OCI-LY7 (cell line): ENCODE measurements around the gene ASB2. TPM values are rescaled to one million over a fixed set of nuclear protein-coding genes. Genes with fewer than 3 reads are reported as not detected.
A peak's percentile ranks its signal among the peaks of the same experiment; 100 is the strongest.

ENCODE experiments used
- BruUV-seq: library from RNA; stranded (reverse); fragments of 400-500 nt; replicated peaks from 2 replicates; lab custom pipeline; 2021; lab: Mats Ljungman, UMichigan
- CTCF ChIA-PET: fragments of 300-600 bp; sonication (Branson Sonifier 250); formaldehyde crosslinking; loops from one replicate; lab custom pipeline; 2022; ENCODE audit warnings: antibody characterized with exemption; ENCODE audit not compliant: unreplicated experiment; lab: Charles Lee
- POLR2A ChIA-PET: fragments of 300-600 bp; sonication (Branson Sonifier 250); formaldehyde crosslinking; loops from one replicate; lab custom pipeline; 2022; ENCODE audit warnings: antibody characterized with exemption; lab: Charles Lee
- DNase-seq: peaks from one replicate; pipeline ENCODE4 v3.0.0-alpha.2; 2015; ENCODE audit warnings: low spot score
- H2AFZ ChIP-seq: fragments of 200-600 bp; sonication (generic), shearing (Covaris generic); 2 replicates; pipeline ENCODE4 v1.6.1; 2014; ENCODE audit warnings: mild to moderate bottlenecking, antibody characterized with exemption, low read length, moderate library complexity
- H3K27ac ChIP-seq: fragments of 200-600 bp; sonication (generic); 2 replicates; pipeline ENCODE4 v1.5.1; 2014; ENCODE audit warnings: mixed run types, low read depth, mild to moderate bottlenecking, moderate library complexity, low read length, inconsistent platforms; ENCODE audit not compliant: poor library complexity, severe bottlenecking
- H3K36me3 ChIP-seq: fragments of 200-600 bp; sonication (generic); 2 replicates; pipeline ENCODE4 v1.6.1; 2014; ENCODE audit warnings: mild to moderate bottlenecking, antibody characterized with exemption, low read length, moderate library complexity, mixed read lengths; ENCODE audit not compliant: insufficient read depth
- H3K4me1 ChIP-seq: fragments of 200-600 bp; sonication (generic); 2 replicates; pipeline ENCODE4 v1.5.1; 2014; ENCODE audit warnings: mild to moderate bottlenecking, low read length; ENCODE audit not compliant: insufficient read depth, poor library complexity, severe bottlenecking
- H3K4me2 ChIP-seq: fragments of 200-600 bp; sonication (generic); 2 replicates; pipeline ENCODE4 v1.6.1; 2014; ENCODE audit warnings: mild to moderate bottlenecking, low read length
- H3K4me3 ChIP-seq: fragments of 200-600 bp; sonication (generic); 2 replicates; pipeline ENCODE4 v1.5.1; 2014; ENCODE audit warnings: mild to moderate bottlenecking, low read depth, low read length; ENCODE audit not compliant: poor library complexity, severe bottlenecking
- H3K79me2 ChIP-seq: fragments of 200-600 bp; sonication (generic); 2 replicates; pipeline ENCODE4 v1.6.1; 2016; ENCODE audit warnings: low read depth, mild to moderate bottlenecking, low read length, moderate library complexity, mixed read lengths; ENCODE audit not compliant: insufficient read depth
- H3K9me2 ChIP-seq: fragments of 200-600 bp; sonication (generic); 2 replicates; pipeline ENCODE4 v1.6.1; 2016; ENCODE audit warnings: mild to moderate bottlenecking, low read length, mixed read lengths; ENCODE audit not compliant: insufficient read depth
- H3K9me3 ChIP-seq: fragments of 200-600 bp; sonication (generic); 2 replicates; pipeline ENCODE4 v1.6.1; 2014; ENCODE audit warnings: mild to moderate bottlenecking, mixed run types, low read length, mixed read lengths
- H4K20me1 ChIP-seq: fragments of 200-600 bp; sonication (generic); 2 replicates; pipeline ENCODE4 v1.6.1; 2014; ENCODE audit warnings: mild to moderate bottlenecking, antibody characterized with exemption, low read length, moderate library complexity, mixed read lengths; ENCODE audit not compliant: insufficient read depth
- EZH2phosphoT487 ChIP-seq: fragments of 200-600 bp; sonication (generic); IDR thresholded peaks from 2 replicates; pipeline ENCODE4 v1.6.1; 2018; ENCODE audit warnings: low read depth, borderline replicate concordance, mild to moderate bottlenecking, mixed run types, antibody characterized with exemption, low read length, moderate library complexity, mixed read lengths
- intact Hi-C: fragments of 100-400 bp; cut with micrococcal nuclease; formaldehyde crosslinking; loops from one replicate; pipeline ENCODE4 v1.10.0; 2022; ENCODE audit not compliant: unreplicated experiment
- total RNA-seq, 2 experiments: library from RNA; depleted of rRNA in 1 of 2; stranded (reverse); fragments of >200 nt in 1 of 2; shearing (Covaris generic) in 1 of 2; gene quantifications; 2 replicates each; pipeline ENCODE4 v1.2.3, GENCODE V29; 2014 to 2022
- TF ChIP-seq, protein P1 (sequence below): fragments of 200-600 bp; sonication (generic); conservative IDR thresholded peaks from 2 replicates; pipeline ENCODE4 v1.5.1; 2014; ENCODE audit warnings: mild to moderate bottlenecking, antibody characterized with exemption, low read length, moderate library complexity, mixed read lengths

The ASB2 gene
- total RNA-seq, 2 experiments from 2014 or later, result 21.7 to 23.6 TPM

DNA sequence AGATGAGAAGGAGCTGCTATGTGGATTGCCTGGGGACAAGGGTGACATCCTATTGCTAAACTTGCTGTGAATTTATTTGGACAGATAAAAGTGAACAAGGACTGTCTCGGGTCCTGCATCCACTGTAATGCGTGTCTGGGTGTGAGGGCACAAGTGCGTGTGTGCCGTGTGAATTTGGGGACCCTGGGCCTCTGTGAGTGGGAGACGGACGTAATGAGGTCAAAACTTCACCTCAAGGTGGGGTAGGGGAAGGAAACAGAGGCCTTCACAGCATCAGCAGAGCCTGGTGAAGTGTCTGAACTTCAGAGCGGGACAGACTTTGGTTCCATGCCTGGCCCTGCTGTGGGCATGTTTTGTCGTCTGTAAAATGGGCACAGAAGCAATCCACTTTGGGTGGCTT, 14.8 kb downstream of the ASB2 start:
- TF ChIP-seq EZH2phosphoT487, result no peak
- TF ChIP-seq, protein P1, sequence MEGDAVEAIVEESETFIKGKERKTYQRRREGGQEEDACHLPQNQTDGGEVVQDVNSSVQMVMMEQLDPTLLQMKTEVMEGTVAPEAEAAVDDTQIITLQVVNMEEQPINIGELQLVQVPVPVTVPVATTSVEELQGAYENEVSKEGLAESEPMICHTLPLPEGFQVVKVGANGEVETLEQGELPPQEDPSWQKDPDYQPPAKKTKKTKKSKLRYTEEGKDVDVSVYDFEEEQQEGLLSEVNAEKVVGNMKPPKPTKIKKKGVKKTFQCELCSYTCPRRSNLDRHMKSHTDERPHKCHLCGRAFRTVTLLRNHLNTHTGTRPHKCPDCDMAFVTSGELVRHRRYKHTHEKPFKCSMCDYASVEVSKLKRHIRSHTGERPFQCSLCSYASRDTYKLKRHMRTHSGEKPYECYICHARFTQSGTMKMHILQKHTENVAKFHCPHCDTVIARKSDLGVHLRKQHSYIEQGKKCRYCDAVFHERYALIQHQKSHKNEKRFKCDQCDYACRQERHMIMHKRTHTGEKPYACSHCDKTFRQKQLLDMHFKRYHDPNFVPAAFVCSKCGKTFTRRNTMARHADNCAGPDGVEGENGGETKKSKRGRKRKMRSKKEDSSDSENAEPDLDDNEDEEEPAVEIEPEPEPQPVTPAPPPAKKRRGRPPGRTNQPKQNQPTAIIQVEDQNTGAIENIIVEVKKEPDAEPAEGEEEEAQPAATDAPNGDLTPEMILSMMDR, result no peak
- ChIA-PET CTCF (no interaction called here), POLR2A (interaction anchor here (0.8 to 6.3 kb wide), 4 partner anchors 13 to 623 kb away, joined by 3 to 70 read pairs (median 3); partner anchors contain the start of gene ASB2)
- no peaks in the 10 kb centered on the region for H3K36me3 ChIP-seq
- no peaks in the 10 kb centered on the region for H3K79me2 ChIP-seq
- H2AFZ ChIP-seq, result peak overlapping the region; percentile 61
- H3K4me3 ChIP-seq, result peak overlapping the region; percentile 11
- H3K4me2 ChIP-seq, result peak overlapping the region; percentile 61
- intact Hi-C loops, result loop anchor here (10.0 kb wide), 1 partner anchor 757 kb away; the partner anchor contains the start of genes GON7 and UBR7
- no TSS peak for BruUV-seq
- peaks cover 81% of the 10 kb centered on the region for H3K4me1 ChIP-seq
- no peaks in the 10 kb centered on the region for H4K20me1 ChIP-seq
- no peaks in the 10 kb centered on the region for H3K9me2 ChIP-seq
- H3K27ac ChIP-seq, result peak overlapping the region; percentile 92
- peak; percentile 47 for DNase-seq
- H3K9me3 ChIP-seq, result no peaks in the 10 kb centered on the region

DNA sequence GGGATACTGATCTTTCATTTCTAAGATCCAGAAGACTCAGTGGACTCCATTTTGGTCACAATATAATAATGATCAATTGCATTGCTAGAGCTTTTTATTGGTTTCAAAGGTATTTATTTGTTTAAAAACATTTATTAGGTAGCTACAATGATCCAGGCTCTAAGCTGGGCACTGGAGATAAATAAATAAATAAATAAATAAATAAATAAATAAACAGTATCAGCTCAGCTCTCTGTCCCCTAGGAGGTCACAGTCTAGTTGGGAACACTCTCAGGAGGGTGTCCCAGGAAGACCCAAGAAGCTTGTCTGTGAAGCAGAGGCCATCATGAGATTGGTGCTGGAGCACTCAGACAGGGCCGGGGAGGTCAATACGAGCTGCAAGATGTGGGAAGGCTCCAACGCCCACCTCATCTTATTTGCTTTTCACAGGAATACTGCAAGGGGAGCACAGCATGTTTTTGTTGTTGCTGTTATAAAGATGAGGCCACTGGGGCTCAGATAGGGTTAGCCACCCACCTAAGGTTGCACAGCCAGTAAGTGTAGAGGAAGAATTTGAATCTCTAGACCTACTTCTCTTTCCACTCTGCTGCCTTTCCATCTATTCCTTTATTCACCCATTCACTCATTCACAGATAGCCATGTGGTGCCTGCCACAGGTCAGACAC, 15.5 kb downstream of the ASB2 start:
- Histone ChIP-seq H3K9me2 (no peaks in the 10 kb centered on the region), H3K27ac (peak overlapping the region; percentile 92), H2AFZ (peak overlapping the region; percentile 61; the same call in 1 of the 2 replicates), H3K4me2 (peak overlapping the region; percentile 95), H3K9me3 (no peaks in the 10 kb centered on the region), H3K4me3 (peak overlapping the region; percentile 11), H3K4me1 (peaks cover 85% of the 10 kb centered on the region), H3K79me2 (no peaks in the 10 kb centered on the region), H4K20me1 (no peaks in the 10 kb centered on the region), H3K36me3 (no peaks in the 10 kb centered on the region)
- BruUV-seq, result no TSS peak
- intact Hi-C loops, result loop anchor here (10.0 kb wide), 1 partner anchor 756 kb away; the partner anchor contains the start of genes GON7 and UBR7
- ChIA-PET POLR2A (interaction anchor here (0.8 to 6.3 kb wide), 6 partner anchors 8 to 623 kb away, joined by 3 to 70 read pairs (median 5); partner anchors contain the start of gene ASB2), CTCF (interaction anchor here (1.7 kb wide), 1 partner anchor 10 kb away, joined by 5 read pairs; no protein-coding TSS in a partner anchor)
- DNase-seq, result no peak
- no peak for TF ChIP-seq EZH2phosphoT487
- TF ChIP-seq, protein P1, result no peak
